Amniotic epithelial cell (primary cell): ENCODE measurements around the gene SCLY.

Source experiments
- DNase-seq: peaks from one replicate; pipeline ENCODE4 v3.0.0-alpha.2; 2010; ENCODE audit warnings: low read depth

Gene SCLY, protein sequence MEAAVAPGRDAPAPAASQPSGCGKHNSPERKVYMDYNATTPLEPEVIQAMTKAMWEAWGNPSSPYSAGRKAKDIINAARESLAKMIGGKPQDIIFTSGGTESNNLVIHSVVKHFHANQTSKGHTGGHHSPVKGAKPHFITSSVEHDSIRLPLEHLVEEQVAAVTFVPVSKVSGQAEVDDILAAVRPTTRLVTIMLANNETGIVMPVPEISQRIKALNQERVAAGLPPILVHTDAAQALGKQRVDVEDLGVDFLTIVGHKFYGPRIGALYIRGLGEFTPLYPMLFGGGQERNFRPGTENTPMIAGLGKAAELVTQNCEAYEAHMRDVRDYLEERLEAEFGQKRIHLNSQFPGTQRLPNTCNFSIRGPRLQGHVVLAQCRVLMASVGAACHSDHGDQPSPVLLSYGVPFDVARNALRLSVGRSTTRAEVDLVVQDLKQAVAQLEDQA

DNA sequence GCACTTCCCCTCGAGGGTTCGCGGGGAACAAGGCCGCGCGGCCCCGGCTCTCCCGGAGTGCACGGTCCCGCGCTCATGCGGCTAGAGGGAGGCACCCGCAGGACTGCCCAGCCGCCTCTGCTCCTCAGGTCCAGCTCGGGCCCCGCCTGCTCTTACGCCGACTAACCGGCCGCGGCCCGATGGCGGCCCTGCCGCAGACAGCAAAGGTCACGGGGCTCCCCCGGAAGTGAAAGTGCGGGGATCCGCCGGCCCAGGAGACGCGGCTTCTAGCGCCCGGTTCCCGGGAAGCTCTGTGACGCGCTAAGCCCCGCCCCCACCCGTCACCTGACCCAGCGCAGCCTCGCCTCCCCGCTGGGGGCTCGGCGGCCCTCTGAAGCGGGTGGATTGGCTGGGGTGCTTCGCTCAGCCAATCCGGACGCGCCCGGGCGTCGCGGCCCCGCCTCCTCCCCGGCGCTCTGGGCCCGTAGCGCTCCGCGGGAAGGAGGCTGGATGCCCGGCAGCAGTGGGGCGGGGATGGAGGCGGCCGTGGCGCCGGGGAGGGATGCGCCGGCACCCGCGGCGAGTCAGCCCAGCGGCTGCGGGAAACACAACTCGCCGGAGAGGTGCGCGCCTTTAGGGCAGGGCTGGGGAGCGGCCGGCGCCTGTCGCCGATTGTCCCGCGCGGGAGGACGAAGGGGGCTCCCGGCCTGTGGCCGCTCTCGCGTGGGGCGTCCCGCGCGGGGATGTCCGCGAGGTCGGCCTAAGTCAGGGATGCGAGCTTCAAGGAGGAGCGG is at the start of gene SCLY:
Gene SCLY, plus strand, starts transcription at position 460 of the 773 bp plus-strand sequence. Its CDS starts 54 bp downstream, at position 514.
- peak; percentile 96 for DNase-seq

DNA sequence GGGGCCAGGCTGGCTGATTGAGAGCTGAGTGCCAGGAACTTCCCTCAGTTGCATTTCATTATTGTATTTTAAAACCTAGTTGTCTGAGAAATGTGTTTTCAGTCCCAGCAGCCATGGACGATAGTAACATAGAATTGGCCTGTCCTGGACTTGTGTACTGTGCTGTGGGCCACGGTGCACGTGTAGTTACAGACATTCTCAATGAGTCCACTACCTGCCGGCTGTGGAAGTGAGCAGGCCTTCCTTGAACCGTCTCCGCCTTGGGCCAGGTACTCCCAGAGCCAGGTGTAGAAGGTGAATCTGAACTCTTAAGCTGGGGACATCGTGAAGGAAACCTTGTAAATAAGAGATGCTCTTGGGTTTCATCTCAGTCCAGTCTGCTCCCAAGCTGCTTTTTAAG is 47.0 kb upstream of the SCLY start:
- DNase-seq: no peak

DNA sequence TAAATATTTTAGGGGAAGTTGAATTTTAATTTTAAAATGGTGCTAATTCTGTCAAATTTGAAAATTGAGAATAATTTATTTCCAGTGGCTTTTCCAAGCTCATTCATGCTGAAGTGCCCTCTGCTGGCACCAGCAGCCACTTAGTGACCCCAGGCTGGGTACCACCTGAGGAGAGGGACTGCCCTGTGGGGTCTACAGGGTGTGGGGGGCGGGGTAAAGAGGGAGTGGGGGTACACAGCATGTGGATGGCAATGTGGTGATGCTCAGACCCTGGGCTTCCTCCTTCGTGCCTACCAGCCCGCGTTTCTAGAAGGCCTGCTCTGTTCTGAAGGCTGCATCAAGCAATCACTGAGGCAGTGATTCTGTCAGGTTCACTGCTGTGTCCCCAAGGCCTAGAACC is 45.1 kb upstream of the SCLY start:
- no peak for DNase-seq

DNA sequence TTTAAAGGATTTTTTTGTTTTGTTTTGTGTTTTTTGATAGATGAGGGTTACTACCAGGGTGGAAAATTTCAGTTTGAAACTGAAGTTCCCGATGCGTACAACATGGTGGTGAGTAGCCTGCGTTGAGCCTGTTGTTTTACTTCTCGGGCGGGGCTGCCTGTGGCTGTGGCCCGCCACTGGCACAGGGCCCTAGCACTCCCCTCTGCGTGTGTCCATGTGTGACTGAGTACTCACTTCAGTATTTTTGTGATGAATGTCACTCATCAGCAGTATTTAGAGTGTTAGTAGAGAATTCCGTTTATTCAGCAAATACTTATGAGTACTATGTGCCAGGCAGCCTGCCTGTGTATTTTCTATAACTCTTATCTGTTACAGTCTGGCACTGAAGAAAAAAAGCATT is 44.3 kb upstream of the SCLY start:
- no peak for DNase-seq

DNA sequence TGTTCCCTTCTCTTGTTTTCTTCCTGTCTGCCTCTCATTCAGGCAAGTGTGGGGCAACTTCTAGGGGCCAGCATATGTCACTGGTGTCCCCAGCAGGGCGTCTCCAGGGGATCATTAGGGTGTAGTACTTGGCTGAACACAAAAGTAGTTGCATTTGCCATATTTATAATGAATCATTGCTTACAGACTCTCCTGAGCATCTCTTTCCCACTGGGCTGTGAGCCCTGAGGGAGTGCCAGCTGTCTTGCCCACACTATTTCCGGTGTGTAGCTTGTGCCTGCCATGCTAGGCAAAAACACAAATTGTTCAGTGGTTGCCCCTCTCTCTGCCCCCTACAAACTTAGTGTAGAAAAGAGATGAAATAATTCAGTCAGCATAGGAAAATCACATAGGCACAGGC is 40.8 kb upstream of the SCLY start:
- no peak for DNase-seq

DNA sequence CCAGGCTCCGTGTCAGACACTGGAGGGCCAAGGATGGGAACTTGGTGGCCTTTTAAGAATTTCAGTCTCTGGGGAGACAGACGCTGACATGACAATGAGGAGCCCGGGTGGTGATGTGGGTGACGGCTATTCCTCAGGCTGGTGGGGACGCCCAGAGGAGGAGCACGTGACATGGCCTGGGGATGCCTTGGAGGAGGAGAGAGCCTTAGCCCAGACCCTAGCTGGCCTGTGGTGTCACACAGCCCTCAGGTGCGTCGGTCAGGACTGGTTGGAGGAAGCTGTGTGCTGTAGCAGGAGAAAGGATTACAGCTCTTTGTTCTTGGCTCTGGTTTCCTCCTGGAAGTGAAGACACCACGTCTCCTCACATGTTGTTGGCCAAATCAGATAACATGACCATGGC is 40.0 kb upstream of the SCLY start:
- DNase-seq: no peak

DNA sequence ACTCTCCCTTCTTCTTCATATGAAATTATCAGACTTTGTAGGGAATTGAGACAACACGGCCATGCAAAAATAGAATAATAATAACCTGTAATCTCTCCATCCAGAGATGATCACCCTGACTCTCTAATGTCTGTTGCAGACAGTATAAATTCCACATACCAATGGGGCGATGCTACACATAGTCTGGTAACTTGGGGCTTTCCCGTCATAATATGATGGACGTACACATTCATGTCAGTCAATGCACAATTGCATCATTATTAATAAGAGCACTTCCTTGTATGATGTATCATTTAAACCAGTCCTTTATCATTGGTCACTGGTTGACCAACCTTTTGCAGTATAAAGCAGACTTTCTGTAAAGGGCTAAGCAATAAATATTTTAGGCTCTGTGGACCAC is 39.5 kb upstream of the SCLY start:
- peak; percentile 41 for DNase-seq

DNA sequence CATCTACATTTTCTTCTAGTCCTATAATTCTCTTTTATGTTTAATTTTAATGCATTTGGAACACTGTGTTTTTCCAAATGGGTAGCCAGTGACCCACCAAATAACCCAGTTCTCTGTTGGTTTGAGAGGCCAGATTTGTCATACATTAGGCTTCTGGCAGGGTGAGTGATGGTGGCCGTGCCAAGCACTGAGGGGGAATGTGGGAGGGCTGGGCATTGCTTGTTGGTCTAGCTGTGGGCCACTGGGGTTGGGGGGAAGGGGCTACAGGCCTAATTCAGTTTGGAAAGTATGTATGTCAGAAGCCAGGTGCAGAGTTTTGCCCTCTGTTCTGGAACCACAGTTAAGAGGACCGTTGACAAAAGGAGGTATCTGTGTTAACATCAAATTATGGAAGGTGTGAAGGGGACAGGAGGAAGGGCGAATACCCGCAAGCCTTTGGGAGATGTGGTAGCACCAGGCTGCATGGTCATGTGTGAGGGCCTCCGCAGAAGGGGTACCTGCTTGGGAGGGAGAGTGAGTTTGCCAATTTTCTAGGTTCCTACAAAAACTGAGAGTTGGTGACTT is 38.1 kb upstream of the SCLY start:
- no peak for DNase-seq

DNA sequence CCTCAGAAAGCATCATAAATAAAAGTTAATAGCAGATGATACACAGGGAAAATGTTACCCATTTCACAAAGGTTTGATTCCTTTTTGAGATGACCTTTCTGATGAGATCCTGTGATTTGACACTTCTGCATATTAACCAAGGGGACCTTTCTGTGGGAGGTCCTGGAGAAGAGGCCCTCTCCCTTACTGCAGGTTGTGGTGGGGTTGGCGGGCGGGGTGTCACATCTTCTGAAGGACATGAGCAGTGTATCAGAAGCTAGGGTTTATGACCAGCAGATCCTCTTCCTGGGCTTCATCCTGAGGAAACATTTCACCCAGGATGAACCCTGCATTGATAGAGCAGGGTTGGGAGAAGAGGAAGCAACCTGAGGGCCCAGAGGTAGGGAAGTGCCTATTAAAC is 37.2 kb upstream of the SCLY start:
- no peak for DNase-seq

DNA sequence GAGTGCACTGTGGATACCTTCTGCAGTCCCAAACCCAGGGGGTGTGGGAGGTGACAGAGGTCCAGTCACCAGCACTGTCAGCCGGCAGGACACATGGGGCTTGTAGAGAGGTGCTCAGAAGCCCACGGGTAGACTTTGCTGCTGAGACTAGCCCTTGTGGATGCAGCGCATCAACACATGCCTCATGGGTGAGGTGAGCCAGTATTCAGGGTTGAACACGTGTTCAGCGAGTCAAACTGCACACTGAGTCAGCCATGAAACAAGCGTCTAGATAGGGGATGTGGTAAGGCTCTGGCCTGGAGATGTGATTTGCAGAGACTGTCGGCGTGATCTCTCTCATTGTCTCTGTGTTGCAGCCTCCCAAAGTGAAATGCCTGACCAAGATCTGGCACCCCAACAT is 35.8 kb upstream of the SCLY start:
- peak; percentile 80 for DNase-seq

DNA sequence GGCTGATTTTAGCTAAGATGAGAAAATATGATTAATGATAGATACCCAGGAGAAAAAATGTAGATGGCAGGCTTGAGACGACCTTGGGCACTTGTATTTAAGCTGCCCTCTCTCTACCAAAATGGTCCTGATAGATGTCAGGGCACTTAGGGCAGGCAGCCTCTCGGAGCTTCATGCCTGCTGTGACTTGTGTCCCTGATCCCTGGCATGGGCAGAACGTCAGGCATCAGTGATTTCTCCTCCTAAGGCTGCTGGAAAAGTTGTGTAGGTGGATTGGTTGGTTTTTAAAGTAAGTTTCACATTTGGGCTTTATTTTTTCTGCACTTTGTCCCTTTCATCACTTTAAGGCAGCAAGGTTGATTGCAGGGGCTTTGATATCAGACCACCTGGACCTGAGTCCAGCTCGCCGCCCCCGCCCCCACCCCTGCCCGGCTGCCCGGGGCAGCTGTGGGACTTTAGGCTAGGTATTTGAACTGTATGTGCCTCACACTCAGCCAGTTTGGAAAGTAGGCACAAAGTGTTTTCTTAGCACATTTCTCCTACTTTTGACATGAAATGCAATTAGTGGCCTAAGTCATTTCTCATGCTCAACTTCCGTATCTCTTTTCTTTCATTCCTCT is 35.0 kb upstream of the SCLY start:
- no peak for DNase-seq

DNA sequence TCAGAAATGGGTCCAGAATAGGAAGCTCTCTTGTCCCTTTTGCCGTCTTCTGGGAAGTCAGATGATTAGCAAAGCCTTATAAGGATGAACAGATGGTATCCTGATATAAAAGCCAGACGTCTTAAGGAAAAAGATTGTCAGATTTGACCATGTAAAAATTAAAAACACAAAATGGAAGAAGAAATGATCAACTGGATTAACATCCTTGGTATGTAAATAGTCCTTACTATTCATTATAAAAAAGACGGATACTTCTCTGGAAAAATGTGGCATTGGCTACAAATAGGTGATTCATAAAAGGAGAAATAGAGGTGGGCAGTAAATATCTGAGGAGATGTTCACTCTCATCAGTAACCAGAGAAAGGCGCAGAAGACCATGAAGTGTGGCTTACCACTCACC is 33.7 kb upstream of the SCLY start:
- no peak for DNase-seq

DNA sequence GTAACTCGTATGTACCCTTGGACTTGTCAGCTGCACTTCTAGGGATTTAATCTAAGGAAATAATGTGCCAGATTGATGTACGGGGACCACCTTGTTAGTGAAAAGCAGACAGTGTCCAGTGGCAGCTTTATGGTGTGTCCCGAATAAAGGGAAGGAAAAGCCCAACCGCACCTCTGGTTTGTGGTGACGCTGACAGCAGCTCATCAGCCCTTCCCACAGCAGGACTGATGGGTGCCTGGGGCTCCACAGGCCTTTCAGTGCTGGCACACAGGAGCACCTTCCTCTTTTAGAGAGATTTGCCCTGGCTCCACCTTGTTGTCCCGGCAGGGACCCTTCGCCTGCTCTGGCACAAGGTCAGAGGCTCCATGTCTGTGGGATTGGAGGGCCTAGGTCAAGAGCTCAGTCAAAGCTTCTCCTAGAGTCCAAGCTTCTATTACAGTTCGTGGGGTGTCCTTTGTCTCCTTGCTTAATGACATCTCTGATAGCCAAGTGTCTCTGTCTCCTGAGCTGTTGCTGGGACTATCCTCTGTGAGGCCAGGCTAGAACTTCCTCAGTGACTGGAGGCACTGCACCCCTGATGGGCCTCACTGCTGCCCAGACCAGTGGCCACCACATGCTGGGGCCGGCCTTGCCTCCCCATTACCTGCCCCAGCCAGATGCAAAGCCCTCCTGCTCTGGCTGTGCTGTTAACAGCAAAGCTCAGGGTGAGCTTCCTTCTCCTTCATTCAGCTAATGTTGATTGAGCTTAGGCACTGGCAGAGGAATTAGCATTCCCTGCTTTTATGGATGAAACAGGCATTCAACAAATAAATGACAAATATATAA is 33.0 kb upstream of the SCLY start:
- DNase-seq: no peak

DNA sequence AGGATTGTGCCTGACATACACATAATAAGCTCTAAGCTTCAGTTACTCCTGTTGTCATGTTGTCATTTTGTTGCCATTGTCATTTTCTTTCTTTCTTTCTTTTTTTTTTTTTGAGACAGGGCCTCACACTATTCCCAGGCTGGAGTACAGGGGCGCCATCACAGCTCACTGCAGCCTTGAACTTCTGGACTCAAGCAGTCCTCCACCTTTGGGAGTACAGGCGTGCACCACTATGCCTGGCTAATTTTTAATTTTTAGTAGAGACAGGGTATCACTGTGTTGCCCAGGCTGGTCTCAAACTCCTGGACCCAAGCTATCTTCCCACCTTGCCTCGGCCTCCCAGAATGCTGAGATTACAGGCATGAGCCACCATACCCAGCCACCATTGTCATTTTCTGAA is 30.9 kb upstream of the SCLY start:
- DNase-seq: no peak

DNA sequence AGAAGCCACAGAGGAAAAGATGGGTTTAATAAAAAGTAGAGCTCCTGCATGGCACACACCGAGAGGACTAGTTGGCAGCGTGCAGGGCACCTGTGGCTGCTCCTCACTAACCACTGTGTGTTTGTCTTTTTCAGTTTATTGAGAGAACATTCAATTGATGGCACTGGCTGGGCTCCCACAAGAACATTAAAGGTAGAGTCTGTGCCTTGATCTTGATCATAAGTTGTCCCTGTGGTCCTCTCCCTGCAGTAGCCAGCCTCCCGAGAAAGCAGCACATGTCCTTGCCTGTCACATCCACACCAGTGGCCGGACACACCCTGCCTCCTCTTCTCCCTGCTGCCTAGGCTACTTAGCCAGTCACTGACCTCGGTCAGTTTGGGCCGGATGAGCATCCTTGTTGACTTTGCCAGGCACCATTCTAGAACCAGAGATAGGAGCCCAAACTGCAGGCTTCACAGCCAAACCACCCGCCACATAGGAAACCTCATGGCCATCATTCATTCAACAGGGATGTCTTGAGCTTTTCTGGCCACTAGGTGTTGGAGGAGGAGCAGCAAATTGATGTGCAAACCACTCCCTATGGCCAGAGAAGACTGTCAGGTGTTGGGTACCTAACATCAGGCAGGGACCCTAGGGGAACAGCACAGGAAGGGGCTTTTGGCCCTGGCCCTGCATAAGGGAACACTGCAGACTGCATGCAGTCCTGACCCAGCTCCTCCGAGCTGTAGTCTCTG is 30.2 kb upstream of the SCLY start:
- no peak for DNase-seq

DNA sequence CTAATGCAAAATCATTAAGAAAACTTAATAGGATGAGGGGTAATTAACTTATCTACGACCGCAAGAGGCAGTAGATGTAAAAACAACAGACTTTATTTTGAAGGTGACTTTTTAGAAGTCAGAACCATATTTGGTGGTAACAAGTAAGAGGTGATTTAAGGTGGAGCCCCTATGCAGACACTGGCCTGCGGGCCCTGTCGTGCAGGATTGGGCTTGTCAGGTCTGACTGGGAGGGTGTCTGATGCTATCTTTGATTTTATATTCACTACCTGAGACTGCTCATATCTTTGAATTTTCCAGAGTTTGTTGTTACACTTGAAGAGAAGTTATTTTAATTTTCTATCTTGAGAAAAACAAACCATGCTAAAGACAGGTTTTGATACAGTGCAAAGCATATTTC is 29.1 kb upstream of the SCLY start:
- no peak for DNase-seq

DNA sequence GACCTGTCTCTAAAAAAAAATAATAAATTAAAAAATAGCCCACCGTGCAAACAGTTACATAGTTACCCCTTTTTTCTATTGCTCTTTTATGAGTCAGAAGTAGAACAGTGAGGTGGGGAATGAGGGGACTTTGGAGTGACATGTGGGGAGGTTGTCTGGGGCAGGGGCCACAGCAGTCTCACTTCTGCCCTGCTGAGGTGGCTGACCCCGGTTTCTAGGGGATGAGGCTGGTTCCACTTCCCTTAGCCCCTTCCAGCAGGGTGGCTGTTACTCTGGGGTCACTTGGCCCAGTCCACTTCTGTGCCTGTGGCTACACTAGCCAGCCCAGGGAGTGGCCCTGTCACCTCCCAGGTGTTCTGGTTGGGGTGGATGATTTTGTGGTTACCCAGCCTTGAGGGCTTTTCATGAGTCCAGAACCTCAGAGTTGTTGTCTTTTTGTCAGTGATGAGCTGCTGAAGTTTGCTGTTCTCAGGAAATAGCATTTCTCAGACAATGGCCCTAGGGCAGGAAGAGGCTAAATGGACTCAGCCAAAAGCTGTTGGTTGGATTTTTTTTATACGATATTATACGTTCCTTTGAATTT is 28.0 kb upstream of the SCLY start:
- DNase-seq: no peak

DNA sequence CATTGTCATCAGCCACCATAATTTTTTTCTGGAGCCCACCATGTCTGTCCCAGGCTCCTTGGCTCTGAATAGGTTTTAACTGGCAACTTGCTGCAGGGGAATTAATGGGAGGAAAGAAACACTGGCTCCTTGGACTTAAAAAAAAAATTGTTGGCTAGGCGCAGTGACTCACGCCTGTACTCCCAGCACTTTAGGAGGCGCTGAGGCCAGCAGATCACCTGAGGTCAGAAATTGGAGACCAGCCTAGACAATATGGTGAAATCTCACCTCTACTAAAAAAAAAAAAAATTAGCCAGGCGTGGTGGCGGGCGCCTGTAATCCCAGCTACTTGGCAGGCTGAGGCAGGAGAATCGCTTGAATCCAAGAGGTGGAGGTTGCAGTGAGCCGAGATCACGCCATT is 26.8 kb upstream of the SCLY start:
- peak; percentile 3 for DNase-seq

DNA sequence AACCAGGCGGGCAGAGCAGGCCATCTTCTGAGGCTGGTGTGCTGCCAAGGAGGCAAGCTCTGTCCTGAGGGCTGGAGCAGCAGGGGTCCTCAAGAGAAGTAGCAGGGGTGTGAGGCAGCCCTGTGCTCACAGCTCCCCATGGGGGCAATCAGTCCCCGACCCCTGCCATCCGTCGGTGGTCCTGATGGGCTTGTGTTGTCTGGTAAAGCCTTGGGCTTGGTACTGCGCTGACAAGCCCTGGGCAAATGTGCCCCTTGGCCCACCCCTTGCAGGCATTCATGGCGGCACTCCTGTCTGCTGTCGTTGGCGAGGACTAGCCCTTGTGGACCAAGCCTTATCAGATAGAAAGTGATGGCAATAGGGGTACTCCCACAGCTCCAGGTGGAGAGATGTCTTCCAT is 22.6 kb upstream of the SCLY start:
- DNase-seq: no peak

DNA sequence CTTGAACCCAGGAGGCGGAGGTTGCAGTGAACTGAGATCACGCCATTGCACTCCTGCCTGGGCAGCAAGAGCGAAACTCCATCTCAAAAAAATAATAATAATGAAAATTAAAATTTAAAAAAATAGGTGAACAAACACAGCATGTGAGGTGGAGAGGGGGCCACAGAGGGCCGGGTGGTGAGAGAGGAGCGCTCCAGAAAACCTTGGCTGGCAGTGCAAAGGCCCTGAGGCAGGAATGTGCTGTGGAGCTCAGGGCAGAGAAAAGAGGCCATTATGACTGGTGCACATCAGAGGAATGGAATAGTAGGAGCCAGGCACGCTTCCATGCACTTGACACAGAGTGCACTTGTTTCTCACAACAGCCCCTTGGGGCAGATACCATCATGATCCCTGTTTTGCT is 21.6 kb upstream of the SCLY start:
- DNase-seq: no peak

DNA sequence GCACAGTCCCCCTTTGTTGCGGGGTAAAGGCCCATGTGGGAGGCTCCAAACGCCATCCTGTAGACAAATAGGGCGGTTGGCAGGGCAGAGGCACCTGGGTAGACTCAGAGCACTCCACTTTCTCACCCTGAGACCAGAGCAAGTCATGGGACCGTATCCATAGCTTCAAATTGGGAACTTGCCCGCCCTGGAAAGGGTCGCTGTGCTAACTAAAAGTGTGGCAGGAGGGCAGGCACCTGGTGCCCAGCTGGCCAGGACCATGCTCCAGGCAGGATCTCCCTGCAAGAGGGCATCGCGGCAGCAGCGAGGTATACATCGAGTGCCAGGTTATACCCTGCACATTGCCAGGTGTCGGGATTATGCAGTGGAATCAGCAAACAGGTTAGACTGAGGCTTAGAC is 20.8 kb upstream of the SCLY start:
- no peak for DNase-seq
